Ectodermal cell (in vitro differentiated cells): Measurements from ENCODE around the gene ITPKA.
A peak's percentile ranks its signal among the peaks of the same experiment; 100 is the strongest.

Source experiments
- H3K27ac ChIP-seq: 2 replicates; pipeline ENCODE4 v1.7.0; 2013; ENCODE audit warnings: mild to moderate bottlenecking, low read depth, low read length; ENCODE audit not compliant: insufficient read depth, poor library complexity, severe bottlenecking
- H3K27me3 ChIP-seq: 2 replicates; pipeline ENCODE4 v1.7.0; 2013; ENCODE audit warnings: mild to moderate bottlenecking, low read length; ENCODE audit not compliant: insufficient read depth, control insufficient read depth, poor library complexity, severe bottlenecking
- H3K36me3 ChIP-seq: one replicate; pipeline ENCODE4 v1.7.0; 2013; ENCODE audit warnings: low read length; ENCODE audit not compliant: control insufficient read depth, insufficient read depth
- H3K4me1 ChIP-seq: one replicate; pipeline ENCODE4 v1.7.0; 2013; ENCODE audit warnings: low read length; ENCODE audit not compliant: control insufficient read depth, insufficient read depth
- H3K4me3 ChIP-seq: 2 replicates; pipeline ENCODE4 v1.7.0; 2013; ENCODE audit warnings: low read depth, low read length, control low read depth; ENCODE audit not compliant: insufficient read depth
- H3K9me3 ChIP-seq: 2 replicates; pipeline ENCODE4 v1.7.0; 2013; ENCODE audit warnings: mild to moderate bottlenecking, low read length, moderate library complexity; ENCODE audit not compliant: control insufficient read depth
- WGBS, 2 experiments: methylation state at CpG; one replicate each; pipeline ENCODE4 v1.1.7; 2013; ENCODE audit warnings: missing lambda C conversion rate in 2 of 2; 5-methylcytosine and 5-hydroxymethylcytosine counted together

ITPKA gene

DNA sequence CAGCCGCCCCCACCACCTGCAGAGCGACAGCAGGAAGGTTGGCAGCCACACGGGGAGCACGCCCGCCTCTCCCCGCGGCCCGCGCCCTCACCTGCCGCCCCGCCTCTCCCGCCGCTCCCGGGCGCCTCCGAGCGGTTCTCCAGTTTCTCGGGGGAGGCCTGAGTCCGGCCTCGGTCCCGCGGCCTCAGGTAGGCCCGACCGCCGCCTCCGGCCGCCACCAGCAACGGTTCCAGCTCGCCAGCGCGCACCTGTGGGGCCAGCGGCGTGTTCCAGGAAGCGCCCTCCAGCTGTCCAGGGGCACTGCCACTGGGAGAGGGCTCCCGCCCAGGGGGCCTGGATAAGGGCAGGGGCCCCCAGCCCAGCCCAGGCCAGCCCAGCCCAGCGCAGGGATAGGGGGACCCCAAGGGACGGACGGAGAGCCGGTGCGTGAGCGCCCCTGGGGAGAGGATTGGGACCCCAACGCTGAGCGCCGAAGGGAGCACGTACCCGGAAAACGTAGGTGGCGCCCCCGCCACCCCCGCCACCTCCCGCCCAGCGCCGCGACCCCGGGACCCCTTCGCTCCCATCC lies 17.7 kb downstream of the ITPKA start:
- 3% methylated on average over 56 of the region's 56 CpGs for WGBS, 2 experiments
- peaks cover 83% of the 10 kb centered on the region for H3K27me3 ChIP-seq

GRCh38 chr15:41511899-41512369 lies 18.3 kb downstream of the ITPKA start:
- H3K4me3 ChIP-seq, result peak overlapping the region; percentile 4

More for the DNA sequence above, 17.7 kb downstream of the ITPKA start:
- H3K4me3 ChIP-seq, result peak overlapping the region; percentile 4
- peaks cover 11% of the 10 kb centered on the region for H3K4me1 ChIP-seq
- H3K27ac ChIP-seq, result no peak overlapping the region
- no peaks in the 10 kb centered on the region for H3K9me3 ChIP-seq
- H3K36me3 ChIP-seq, result no peaks in the 10 kb centered on the region

DNA sequence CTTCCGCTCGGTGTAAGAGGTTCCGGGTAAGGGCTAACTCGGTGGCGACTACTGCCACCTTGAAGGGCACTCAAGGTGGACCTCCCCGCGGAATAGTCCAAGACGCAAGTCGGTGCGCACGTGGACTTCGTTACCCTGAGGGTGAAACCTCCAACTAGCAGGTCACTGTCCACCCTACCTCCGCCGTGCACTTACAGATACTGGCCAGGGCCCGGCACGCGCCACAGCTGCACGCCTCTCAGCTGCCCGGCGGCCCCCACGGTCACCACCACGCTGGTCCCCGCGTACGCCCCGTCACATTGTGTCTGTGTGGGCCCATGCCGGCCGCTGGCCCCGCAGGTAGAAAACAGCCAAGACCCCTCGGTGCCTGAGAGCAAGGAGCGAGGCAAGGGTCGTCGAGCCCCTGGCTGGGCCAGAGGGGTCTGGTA lies 18.9 kb downstream of the ITPKA start:
- Histone ChIP-seq H3K27me3 (peaks cover 73% of the 10 kb centered on the region), H3K4me1 (peaks cover 11% of the 10 kb centered on the region), H3K4me3 (peak overlapping the region; percentile 27), H3K9me3 (no peaks in the 10 kb centered on the region), H3K36me3 (no peaks in the 10 kb centered on the region), H3K27ac (no peak overlapping the region)
- 16 to 17% methylated on average over 33 of the region's 33 CpGs for WGBS, 2 experiments

More at GRCh38 chr15:41511899-41512369, 18.3 kb downstream of the ITPKA start:
- 4 to 5% methylated on average over 49 of the region's 49 CpGs for WGBS, 2 experiments
- no peak overlapping the region for H3K27ac ChIP-seq
- H3K36me3 ChIP-seq, result no peaks in the 10 kb centered on the region
- H3K4me1 ChIP-seq, result peaks cover 11% of the 10 kb centered on the region
- no peaks in the 10 kb centered on the region for H3K9me3 ChIP-seq
- H3K27me3 ChIP-seq, result peaks cover 79% of the 10 kb centered on the region

GRCh38 chr15:41512940-41513505 lies 19.3 kb downstream of the ITPKA start:
- H3K4me3 ChIP-seq, result peak overlapping the region; percentile 27
- no peaks in the 10 kb centered on the region for H3K36me3 ChIP-seq
- H3K9me3 ChIP-seq, result no peaks in the 10 kb centered on the region
- WGBS, 2 experiments, result 3% methylated on average over 40 of the region's 40 CpGs
- H3K27me3 ChIP-seq, result peaks cover 68% of the 10 kb centered on the region
- H3K27ac ChIP-seq, result no peak overlapping the region
- H3K4me1 ChIP-seq, result peaks cover 11% of the 10 kb centered on the region

GRCh38 chr15:41513506-41514227 lies 20.0 kb downstream of the ITPKA start, which contains the start of gene LTK:
Gene LTK, minus strand, starts transcription at chr15:41513827. Its CDS starts 118 bp downstream, at chr15:41513709.
- Histone ChIP-seq H3K4me1 (peaks cover 11% of the 10 kb centered on the region), H3K36me3 (no peaks in the 10 kb centered on the region), H3K9me3 (no peaks in the 10 kb centered on the region), H3K4me3 (peak within 1 kb of the TSS; percentile 27), H3K27me3 (peaks cover 62% of the 10 kb centered on the region), H3K27ac (no peak within 1 kb of the TSS)
- WGBS, 2 experiments, result 7 to 8% methylated on average over 33 of the region's 33 CpGs

GRCh38 chr15:41517895-41518449 lies 24.3 kb downstream of the ITPKA start:
- Histone ChIP-seq H3K4me3 (no peak overlapping the region), H3K27ac (no peak overlapping the region), H3K27me3 (peaks cover 19% of the 10 kb centered on the region), H3K4me1 (peaks cover 4% of the 10 kb centered on the region), H3K36me3 (no peaks in the 10 kb centered on the region), H3K9me3 (no peaks in the 10 kb centered on the region)
- WGBS, 2 experiments, result 93 to 96% methylated on average over 8 of the region's 8 CpGs

DNA sequence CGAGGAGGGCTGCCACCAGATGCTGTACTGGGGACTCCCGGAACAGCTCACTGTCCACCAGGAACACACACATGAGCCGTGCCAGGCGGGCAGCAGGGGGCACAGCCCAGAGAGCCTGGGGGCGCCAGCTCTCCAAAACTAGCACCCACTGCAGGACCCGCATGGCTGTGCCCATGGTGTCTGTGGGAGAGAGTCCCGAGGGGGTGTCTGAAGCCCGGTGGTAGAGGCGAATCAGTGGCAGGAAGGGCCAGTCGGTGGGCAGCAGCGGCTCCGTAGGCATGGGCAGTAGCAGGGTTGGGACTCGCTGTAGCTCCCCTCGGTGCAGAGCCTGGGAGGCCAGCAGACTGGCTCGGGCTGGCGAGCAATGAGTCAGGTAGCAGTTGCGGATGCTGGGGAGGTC lies 27.0 kb downstream of the ITPKA start:
- no peaks in the 10 kb centered on the region for H3K36me3 ChIP-seq
- no peaks in the 10 kb centered on the region for H3K9me3 ChIP-seq
- H3K27ac ChIP-seq, result no peak overlapping the region
- 96% methylated on average over 17 of the region's 17 CpGs for WGBS, 2 experiments
- no peaks in the 10 kb centered on the region for H3K4me1 ChIP-seq
- H3K27me3 ChIP-seq, result no peaks in the 10 kb centered on the region
- H3K4me3 ChIP-seq, result no peak overlapping the region

GRCh38 chr15:41521614-41522013 lies 27.9 kb downstream of the ITPKA start:
- H3K36me3 ChIP-seq, result no peaks in the 10 kb centered on the region
- H3K9me3 ChIP-seq, result no peaks in the 10 kb centered on the region
- no peak overlapping the region for H3K4me3 ChIP-seq
- H3K27me3 ChIP-seq, result no peaks in the 10 kb centered on the region
- H3K27ac ChIP-seq, result no peak overlapping the region
- WGBS, 2 experiments, result 93 to 94% methylated on average over 9 of the region's 9 CpGs
- H3K4me1 ChIP-seq, result no peaks in the 10 kb centered on the region

DNA sequence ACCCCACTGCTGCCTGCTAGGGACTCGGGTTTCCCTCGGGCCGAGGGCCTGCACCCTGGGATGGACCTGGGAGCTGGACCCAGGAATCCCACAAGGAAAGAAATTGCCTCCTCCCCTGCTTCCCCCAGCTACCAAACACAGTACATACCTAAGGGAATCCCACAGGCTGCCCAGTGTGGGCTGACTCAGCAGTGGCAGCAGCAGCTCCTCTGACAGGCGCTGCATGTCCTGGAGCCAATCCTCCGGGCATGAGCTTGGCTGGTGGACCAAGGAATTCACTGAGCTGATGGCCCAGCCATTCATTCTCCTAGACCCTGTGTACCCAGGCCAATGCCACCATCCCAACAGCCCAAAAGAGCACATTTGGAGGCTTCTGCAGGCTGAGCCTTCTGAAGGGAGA lies 29.4 kb downstream of the ITPKA start:
- no peaks in the 10 kb centered on the region for H3K4me1 ChIP-seq
- WGBS, 2 experiments, result 96% methylated on average over 5 of the region's 5 CpGs

GRCh38 chr15:41530363-41530956 lies 36.8 kb downstream of the ITPKA start:
- WGBS, 2 experiments, result 94 to 95% methylated on average over 6 of the region's 6 CpGs
- no peaks in the 10 kb centered on the region for H3K9me3 ChIP-seq
- no peak overlapping the region for H3K4me3 ChIP-seq
- no peaks in the 10 kb centered on the region for H3K27me3 ChIP-seq
- peaks cover 48% of the 10 kb centered on the region for H3K36me3 ChIP-seq
- no peak overlapping the region for H3K27ac ChIP-seq
- no peaks in the 10 kb centered on the region for H3K4me1 ChIP-seq

More for the DNA sequence above, 29.4 kb downstream of the ITPKA start:
- H3K27ac ChIP-seq, result no peak overlapping the region
- peaks cover 8% of the 10 kb centered on the region for H3K36me3 ChIP-seq
- H3K27me3 ChIP-seq, result no peaks in the 10 kb centered on the region
- H3K4me3 ChIP-seq, result no peak overlapping the region
- H3K9me3 ChIP-seq, result no peaks in the 10 kb centered on the region
